Fibroblast of mammary gland (primary cell): ENCODE data around the gene HEBP1.

Source experiments
- DNase-seq: peaks from one replicate; pipeline ENCODE4 v3.0.0-alpha.2; 2010; ENCODE audit warnings: low read depth
- H3K4me3 ChIP-seq: 2 replicates; pipeline ENCODE4 v1.5.1; 2011; ENCODE audit warnings: low read depth, mild to moderate bottlenecking, low read length, moderate library complexity; ENCODE audit not compliant: control insufficient read depth
- CTCF ChIP-seq: conservative IDR thresholded peaks from 2 replicates; pipeline ENCODE4 v1.5.1; 2011; ENCODE audit warnings: low read depth, low read length, inconsistent platforms; ENCODE audit not compliant: control insufficient read depth, insufficient read depth

Gene HEBP1

GRCh38 chr12:13024531-13024916, 24.5 kb upstream of the HEBP1 start:
- TF ChIP-seq CTCF: no peak
- H3K4me3 ChIP-seq: no peak overlapping the region
- peak; percentile 56 for DNase-seq

- H3K4me3 ChIP-seq: no peak overlapping the region
- peak; percentile 88 for DNase-seq
- peak; percentile 81 for TF ChIP-seq CTCF
Measured at GRCh38 chr12:13023811-13024530, 23.9 kb upstream of the HEBP1 start.

- no peak overlapping the region for H3K4me3 ChIP-seq
- no peak for TF ChIP-seq CTCF
- DNase-seq: peak; percentile 77
Measured at GRCh38 chr12:13022851-13023271, 22.8 kb upstream of the HEBP1 start.

- DNase-seq: no peak
- no peak for TF ChIP-seq CTCF
- H3K4me3 ChIP-seq: no peak overlapping the region
Measured at GRCh38 chr12:13011098-13011497, 11.0 kb upstream of the HEBP1 start.

- no peak overlapping the region for H3K4me3 ChIP-seq
- DNase-seq: no peak
- TF ChIP-seq CTCF: no peak
Measured at GRCh38 chr12:13008741-13009380, 8.8 kb upstream of the HEBP1 start.

GRCh38 chr12:13007496-13008233, 7.6 kb upstream of the HEBP1 start:
- no peak for TF ChIP-seq CTCF
- no peak overlapping the region for H3K4me3 ChIP-seq
- no peak for DNase-seq
